LNCaP clone FGC (cell line): ENCODE data around the gene AKAP1.

Experiments used
- DNase-seq: peaks from one replicate; pipeline ENCODE4 v3.0.0-alpha.2; 2011; ENCODE audit warnings: low read depth
- H3K4me3 ChIP-seq: 2 replicates; pipeline ENCODE4 v1.5.1; 2011; ENCODE audit warnings: mild to moderate bottlenecking, low read depth, low read length, control low read depth
- TF ChIP-seq, protein P1 (sequence below): IDR thresholded peaks from 2 replicates; pipeline ENCODE4 v1.5.1; 2012; ENCODE audit warnings: mild to moderate bottlenecking; ENCODE audit not compliant: control insufficient read depth, insufficient read depth; ENCODE audit errors: extremely low read depth

Gene AKAP1

DNA sequence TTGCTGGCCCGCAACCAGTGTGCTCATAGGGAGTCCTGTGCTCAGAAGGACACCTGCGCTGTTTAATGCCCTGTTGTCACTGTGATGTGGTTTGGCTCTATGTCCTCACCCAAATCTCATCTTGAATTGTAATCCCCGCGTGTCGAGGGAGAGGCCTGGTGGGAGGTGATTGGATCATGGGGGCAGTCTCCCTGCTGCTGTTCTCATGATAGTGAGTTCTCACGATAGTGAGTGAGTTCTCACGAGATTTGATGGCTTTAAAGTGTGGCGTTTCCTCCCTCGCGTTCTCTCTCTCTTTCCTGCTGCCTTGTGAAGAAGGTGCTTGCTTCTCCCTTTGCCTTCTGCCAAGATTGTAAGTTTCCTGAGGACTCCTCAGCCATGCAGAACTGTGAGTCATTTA, 66.8 kb downstream of the AKAP1 start:
- no peak overlapping the region for H3K4me3 ChIP-seq
- no peak for DNase-seq
- TF ChIP-seq, protein P1, sequence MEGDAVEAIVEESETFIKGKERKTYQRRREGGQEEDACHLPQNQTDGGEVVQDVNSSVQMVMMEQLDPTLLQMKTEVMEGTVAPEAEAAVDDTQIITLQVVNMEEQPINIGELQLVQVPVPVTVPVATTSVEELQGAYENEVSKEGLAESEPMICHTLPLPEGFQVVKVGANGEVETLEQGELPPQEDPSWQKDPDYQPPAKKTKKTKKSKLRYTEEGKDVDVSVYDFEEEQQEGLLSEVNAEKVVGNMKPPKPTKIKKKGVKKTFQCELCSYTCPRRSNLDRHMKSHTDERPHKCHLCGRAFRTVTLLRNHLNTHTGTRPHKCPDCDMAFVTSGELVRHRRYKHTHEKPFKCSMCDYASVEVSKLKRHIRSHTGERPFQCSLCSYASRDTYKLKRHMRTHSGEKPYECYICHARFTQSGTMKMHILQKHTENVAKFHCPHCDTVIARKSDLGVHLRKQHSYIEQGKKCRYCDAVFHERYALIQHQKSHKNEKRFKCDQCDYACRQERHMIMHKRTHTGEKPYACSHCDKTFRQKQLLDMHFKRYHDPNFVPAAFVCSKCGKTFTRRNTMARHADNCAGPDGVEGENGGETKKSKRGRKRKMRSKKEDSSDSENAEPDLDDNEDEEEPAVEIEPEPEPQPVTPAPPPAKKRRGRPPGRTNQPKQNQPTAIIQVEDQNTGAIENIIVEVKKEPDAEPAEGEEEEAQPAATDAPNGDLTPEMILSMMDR, result no peak

DNA sequence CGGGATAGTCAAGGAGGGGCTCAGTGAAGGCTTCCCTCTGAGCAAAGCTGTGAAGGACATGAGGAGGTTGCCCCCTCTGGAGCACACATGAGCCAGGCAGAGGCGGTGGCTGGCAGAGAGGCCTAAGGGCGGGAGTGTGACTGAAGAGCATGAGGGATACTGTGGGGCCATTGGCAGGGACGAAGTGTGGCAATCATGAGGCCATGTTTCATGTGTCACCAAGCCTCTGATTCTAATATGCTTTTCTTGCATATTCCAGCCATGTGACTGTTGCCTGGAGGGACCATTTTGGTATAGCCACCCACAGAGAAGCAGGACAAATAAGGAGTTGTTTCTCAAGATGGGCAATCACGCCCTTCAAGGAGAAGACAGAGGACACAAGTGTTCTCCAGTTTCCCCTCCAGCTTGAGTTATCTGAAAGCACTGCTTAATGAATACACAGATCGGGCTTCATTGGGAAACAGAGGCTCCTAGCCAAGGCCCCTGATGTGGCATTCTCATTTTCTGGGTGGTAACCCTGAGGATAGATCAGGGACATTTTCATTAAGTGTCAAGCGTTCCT, 68.0 kb downstream of the AKAP1 start:
- no peak overlapping the region for H3K4me3 ChIP-seq
- DNase-seq, result no peak
- TF ChIP-seq, protein P1, result no peak

DNA sequence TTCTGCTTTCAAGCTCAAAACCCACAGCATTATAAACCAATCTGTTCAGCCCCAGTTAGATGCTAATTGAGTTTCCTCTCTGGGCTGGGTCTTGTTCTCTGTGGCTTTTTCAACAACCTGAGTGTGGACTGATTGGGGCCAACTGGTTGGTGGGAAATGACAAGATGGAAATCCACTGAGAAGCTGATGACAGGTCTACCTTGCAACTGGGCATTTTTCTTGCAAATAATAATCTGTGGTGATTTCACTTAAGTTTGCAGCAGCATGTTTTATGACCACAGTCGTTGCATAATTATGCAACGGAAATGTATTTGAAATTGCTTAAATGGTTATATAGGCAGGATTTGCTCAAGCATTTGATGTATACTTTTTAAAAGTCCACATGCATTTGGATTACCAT, 69.9 kb downstream of the AKAP1 start:
- DNase-seq, result no peak
- no peak overlapping the region for H3K4me3 ChIP-seq
- TF ChIP-seq, protein P1, result no peak

DNA sequence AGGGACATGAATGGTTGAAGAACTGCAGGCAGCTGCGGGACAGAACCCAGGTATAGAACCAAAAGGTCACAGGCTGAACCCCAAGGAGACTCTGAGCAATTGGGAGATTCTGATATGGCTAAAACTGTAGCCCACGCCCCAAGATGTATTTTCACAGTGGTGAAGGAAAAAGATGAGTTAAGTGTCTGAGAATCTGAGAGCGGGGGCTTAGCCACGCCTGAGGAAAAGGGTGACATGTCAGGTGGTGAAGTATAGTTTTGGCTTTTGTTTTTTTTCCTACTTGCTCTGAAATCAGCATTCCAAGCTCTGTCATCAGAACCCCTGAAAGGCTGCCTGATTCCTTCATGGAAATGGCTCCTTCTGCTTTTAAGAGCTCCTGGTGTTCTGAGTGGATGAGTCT, 73.3 kb downstream of the AKAP1 start:
- TF ChIP-seq, protein P1, result no peak
- no peak overlapping the region for H3K4me3 ChIP-seq
- no peak for DNase-seq

DNA sequence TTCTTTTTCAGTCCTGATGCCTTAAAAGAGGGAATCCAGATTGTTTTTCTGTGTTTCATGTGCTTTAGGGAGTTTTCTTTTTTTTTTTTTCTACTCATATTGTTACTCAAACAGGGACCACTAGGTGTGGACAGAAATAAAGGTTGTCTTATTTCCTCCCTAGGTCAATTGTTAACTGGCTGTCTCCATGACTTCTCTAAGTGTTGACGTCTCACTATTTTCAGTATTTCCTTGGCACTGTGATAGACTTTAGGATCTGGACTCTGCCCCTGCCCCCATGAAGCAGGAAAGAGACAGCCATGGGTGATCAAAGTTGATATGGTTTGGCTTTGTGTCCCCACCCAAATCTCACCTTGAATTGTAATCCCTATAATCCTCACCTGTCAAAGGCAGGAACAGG, 73.7 kb downstream of the AKAP1 start:
- no peak for DNase-seq
- H3K4me3 ChIP-seq, result no peak overlapping the region
- TF ChIP-seq, protein P1, result no peak

DNA sequence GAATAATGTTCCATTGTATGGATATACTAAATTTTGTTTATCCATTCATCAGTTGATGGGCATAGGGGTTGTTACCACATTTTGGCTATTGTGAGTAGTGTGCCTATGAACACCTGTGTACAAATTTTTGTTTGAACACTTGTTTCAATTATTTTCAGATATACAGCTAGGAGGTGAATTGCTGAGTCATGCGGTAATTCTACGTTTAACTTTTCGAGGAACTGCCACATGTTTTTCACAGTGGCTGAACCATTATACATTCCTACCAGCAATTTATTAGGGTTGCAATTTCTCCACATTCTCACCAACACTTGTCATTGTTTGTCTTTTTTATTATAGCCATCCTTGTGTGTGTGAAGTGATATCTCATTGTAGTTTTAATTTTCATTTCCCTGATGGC, 75.6 kb downstream of the AKAP1 start:
- TF ChIP-seq, protein P1, result no peak
- H3K4me3 ChIP-seq, result no peak overlapping the region
- no peak for DNase-seq

DNA sequence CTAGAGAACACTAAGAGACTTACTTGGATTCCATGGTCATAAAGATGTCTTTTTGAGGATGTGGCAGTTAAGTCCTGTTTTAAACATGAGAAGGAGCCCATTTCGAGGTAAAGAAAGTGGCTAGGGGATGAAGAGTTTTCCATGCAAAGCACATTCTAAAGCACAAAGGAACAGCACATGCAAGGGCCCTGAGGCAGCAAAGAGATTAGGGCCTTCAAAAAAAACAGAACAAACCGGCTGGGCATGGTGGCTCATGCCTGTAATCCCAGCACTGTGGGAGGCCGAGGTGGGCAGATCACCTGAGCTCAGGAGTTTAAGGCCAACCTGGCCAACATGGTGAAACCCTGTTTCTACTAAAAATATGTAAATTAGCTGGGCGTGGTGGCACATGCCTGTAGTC, 79.8 kb downstream of the AKAP1 start:
- DNase-seq, result no peak
- no peak overlapping the region for H3K4me3 ChIP-seq
- TF ChIP-seq, protein P1, result no peak
